HepG2 (cell line): ENCODE measurements around the gene CDH11. TPM values are rescaled to one million over a fixed set of nuclear protein-coding genes. Genes with fewer than 3 reads are reported as not detected.

Experiments used
- ATAC-seq: fragments of 200-7000 bp; cut with Tn5 transposase; 3 replicates; pipeline ENCODE4 v1.9.1; 2020; ENCODE audit warnings: mild to moderate bottlenecking, moderate library complexity
- BruUV-seq: library from RNA; stranded (reverse); fragments of 400-500 nt; replicated peaks from 2 replicates; lab custom pipeline; 2021; lab: Mats Ljungman, UMichigan
- CTCF ChIA-PET: fragments of 300-600 bp; formaldehyde crosslinking; extraction: SDS; loops from one replicate; lab custom pipeline; 2021; ENCODE audit warnings: low total read pairs, inconsistent platforms, low intra/inter-chr PET ratio; lab: Yijun Ruan, JAX
- POLR2A ChIA-PET: fragments of 350-600 bp; sonication (Branson Sonifier 250); formaldehyde crosslinking; loops from one replicate; lab custom pipeline; 2020; ENCODE audit warnings: antibody characterized with exemption, inconsistent platforms; lab: Yijun Ruan, JAX
- DNase-seq: peaks from one replicate; pipeline ENCODE4 v3.0.0-alpha.2; 2015; ENCODE audit warnings: low spot score
- FAIRE-seq: peaks from 3 replicates; lab custom pipeline; 2011; peaks lifted over from hg19 to GRCh38; lab: Jason Lieb, UNC
- H2AFZ ChIP-seq: one replicate; pipeline ENCODE4 v1.6.1; 2011; ENCODE audit warnings: low read length, inconsistent platforms
- H3K27ac ChIP-seq: fragments of 300-600 bp; 3 replicates; pipeline ENCODE4 v1.8.0; 2011; ENCODE audit warnings: mixed run types, mild to moderate bottlenecking, mixed read lengths, low read length, inconsistent platforms; ENCODE audit not compliant: insufficient read depth; ENCODE audit errors: extremely low read length
- H3K27me3 ChIP-seq, 2 experiments: fragments of 200-600 bp in 1 of 2; 2 replicates in 1 of 2; 3 replicates in 1 of 2; pipeline versions ENCODE4 v1.6.0 to v1.8.0; 2011; ENCODE audit warnings: low read length in 2 of 2, mild to moderate bottlenecking in 2 of 2, moderate library complexity in 2 of 2, inconsistent platforms in 1 of 2; ENCODE audit not compliant: insufficient read depth in 2 of 2, control insufficient read depth in 1 of 2
- H3K36me3 ChIP-seq, 2 experiments: fragments of 200-600 bp in 1 of 2; replicated peaks in 1 of 2; 2 replicates in 1 of 2; 3 replicates in 1 of 2; pipeline versions ENCODE4 v1.5.1 to v1.8.0; 2011; ENCODE audit warnings: low read length in 2 of 2, inconsistent platforms in 1 of 2; ENCODE audit not compliant: insufficient read depth in 2 of 2, control insufficient read depth in 1 of 2
- H3K4me1 ChIP-seq: 2 replicates; pipeline ENCODE4 v1.5.1; 2012; ENCODE audit warnings: low read length, inconsistent platforms; ENCODE audit not compliant: insufficient read depth
- H3K4me2 ChIP-seq: 2 replicates; pipeline ENCODE4 v1.6.0; 2011; ENCODE audit warnings: low read depth, low read length, inconsistent platforms
- H3K4me3 ChIP-seq, 3 experiments: fragments of 200-600 bp in 1 of 3; sonication (generic), shearing (Covaris generic) in 1 of 3; replicated peaks in 1 of 3; 2 replicates each; pipeline ENCODE4 v1.5.1; 2011 to 2016; ENCODE audit warnings: low read length in 3 of 3, inconsistent platforms in 2 of 3, low read depth in 2 of 3, mild to moderate bottlenecking in 2 of 3, control low read depth in 1 of 3, mixed read lengths in 1 of 3; ENCODE audit not compliant: insufficient read depth in 1 of 3
- H3K79me2 ChIP-seq: one replicate; pipeline ENCODE4 v1.6.1; 2011; ENCODE audit warnings: low read length, inconsistent platforms; ENCODE audit not compliant: insufficient read depth
- H3K9ac ChIP-seq: 2 replicates; pipeline ENCODE4 v1.6.0; 2011; ENCODE audit warnings: mild to moderate bottlenecking, low read depth, low read length, inconsistent platforms; ENCODE audit not compliant: insufficient read depth
- H3K9me3 ChIP-seq: 2 replicates; pipeline ENCODE4 v1.5.1; 2012; ENCODE audit warnings: mild to moderate bottlenecking, low read length
- H4K20me1 ChIP-seq: 2 replicates; pipeline ENCODE4 v1.6.0; 2011; ENCODE audit warnings: inconsistent platforms, mild to moderate bottlenecking, low read length, moderate library complexity; ENCODE audit not compliant: insufficient read depth
- CREB1 ChIP-seq, 2 experiments: fragments of 450-650 bp in 1 of 2; IDR thresholded peaks; 2 replicates each; pipeline ENCODE4 v1.6.1; 2016 to 2017; ENCODE audit warnings: control low read depth in 1 of 2, mild to moderate bottlenecking in 1 of 2, missing compliant biosample characterization in 1 of 2, missing genetic modification characterization in 1 of 2
- FOXP1 ChIP-seq, 2 experiments: fragments of 450-650 bp in 1 of 2; IDR thresholded peaks; 2 replicates each; pipeline ENCODE4 v1.6.1; 2017 to 2018; ENCODE audit warnings: antibody characterized with exemption in 1 of 2
- GLI4 ChIP-seq: sonication (generic); formaldehyde crosslinking; IDR thresholded peaks from 2 replicates; pipeline ENCODE4 v1.5.1; 2020; ENCODE audit warnings: missing genetic modification reagents, mild to moderate bottlenecking, moderate library complexity, borderline replicate concordance
- PAWR ChIP-seq: sonication (generic); formaldehyde crosslinking; IDR thresholded peaks from 2 replicates; pipeline ENCODE4 v1.4.0; 2020; ENCODE audit warnings: missing genetic modification reagents, mild to moderate bottlenecking, borderline replicate concordance
- PHB2 ChIP-seq: fragments of 450-650 bp; IDR thresholded peaks from 2 replicates; pipeline ENCODE4 v1.6.1; 2018; ENCODE audit not compliant: partially characterized antibody
- PHF5A ChIP-seq: IDR thresholded peaks from one replicate; pipeline ENCODE4 v1.6.1; 2018; ENCODE audit warnings: low read depth, missing genetic modification reagents; ENCODE audit not compliant: unreplicated experiment
- SMAD1 ChIP-seq: sonication (generic); formaldehyde crosslinking; IDR thresholded peaks from 2 replicates; pipeline ENCODE4 v1.4.0; 2020; ENCODE audit warnings: missing genetic modification reagents, low read depth, mild to moderate bottlenecking, borderline replicate concordance
- SOX6 ChIP-seq, 2 experiments: fragments of 450-650 bp in 1 of 2; sonication (generic) in 1 of 2; formaldehyde crosslinking in 1 of 2; IDR thresholded peaks; 2 replicates each; pipeline versions ENCODE4 v1.4.0 to v1.6.1; 2017 to 2020; ENCODE audit warnings: antibody characterized with exemption in 1 of 2, mild to moderate bottlenecking in 1 of 2, missing genetic modification reagents in 1 of 2
- TCF12 ChIP-seq, 2 experiments: fragments of 450-650 bp in 1 of 2; sonication (generic) in 1 of 2; formaldehyde crosslinking in 1 of 2; IDR thresholded peaks; 2 replicates each; pipeline versions ENCODE4 v1.6.1 to v1.8.0; 2017 to 2022; ENCODE audit warnings: antibody characterized with exemption in 1 of 2, mild to moderate bottlenecking in 1 of 2, missing genetic modification reagents in 1 of 2, moderate library complexity in 1 of 2
- ZFP36 ChIP-seq: fragments of 150-350 bp; IDR thresholded peaks from 2 replicates; pipeline ENCODE4 v1.6.1; 2018; ENCODE audit warnings: borderline replicate concordance, low read length, low read depth; ENCODE audit not compliant: partially characterized antibody
- ZFY ChIP-seq: sonication (generic); formaldehyde crosslinking; IDR thresholded peaks from 2 replicates; pipeline ENCODE4 v1.4.0; 2020; ENCODE audit warnings: missing genetic modification reagents
- WGBS: methylation state at CpG from one replicate; pipeline ENCODE4 v1.1.6; 2017; ENCODE audit warnings: low lambda C conversion rate; 5-methylcytosine and 5-hydroxymethylcytosine counted together
- in situ Hi-C: cut with HindIII; loops from 2 replicates; pipeline ENCODE4 v1.10.0; 2017; ENCODE audit warnings: low pct_unique_long_range_greater_than_20kb; ENCODE audit not compliant: extremely low pct_ligation_motif_present
- intact Hi-C: fragments of 100-400 bp; cut with micrococcal nuclease; formaldehyde crosslinking; loops from one replicate; pipeline ENCODE4 v1.10.0; 2022; ENCODE audit not compliant: unreplicated experiment
- polyA plus RNA-seq, 8 experiments: library from polyadenylated mRNA; depleted of rRNA in 3 of 8; stranded (reverse) in 7 of 8; unstranded in 1 of 8; fragments of >200 nt; fragmentation: Illumina TruSeq in 4 of 8; extraction: Trizol in 4 of 8; gene quantifications; 2 replicates each; pipeline versions ENCODE4 v1.2.1 to v1.2.3, GENCODE V29; 2011 to 2016; ENCODE audit warnings: low read depth in 4 of 8, missing spikeins in 1 of 8, mixed read lengths in 1 of 8; ENCODE audit not compliant: insufficient read depth in 1 of 8
- total RNA-seq, 5 experiments: library from RNA; depleted of rRNA; stranded (reverse); fragments of >200 nt; fragmentation: Illumina TruSeq; extraction: Trizol; gene quantifications; 2 replicates each; pipeline ENCODE4 v1.2.3, GENCODE V29; 2016; ENCODE audit warnings: low read depth in 1 of 5
- TF ChIP-seq, protein P1 (sequence below): sonication (generic); formaldehyde crosslinking; IDR thresholded peaks from 2 replicates; pipeline ENCODE4 v1.4.0; 2020; ENCODE audit warnings: missing genetic modification reagents
- TF ChIP-seq, protein P2 (sequence below): sonication (generic); formaldehyde crosslinking; IDR thresholded peaks from 2 replicates; pipeline ENCODE4 v1.8.0; 2022; ENCODE audit warnings: mild to moderate bottlenecking, missing genetic modification reagents

Gene CDH11
- total and polyA plus RNA-seq, 2 of the 13 experiments (the other 11 are each of a cell fraction or from before 2014, with no cell fraction given): not detected

DNA sequence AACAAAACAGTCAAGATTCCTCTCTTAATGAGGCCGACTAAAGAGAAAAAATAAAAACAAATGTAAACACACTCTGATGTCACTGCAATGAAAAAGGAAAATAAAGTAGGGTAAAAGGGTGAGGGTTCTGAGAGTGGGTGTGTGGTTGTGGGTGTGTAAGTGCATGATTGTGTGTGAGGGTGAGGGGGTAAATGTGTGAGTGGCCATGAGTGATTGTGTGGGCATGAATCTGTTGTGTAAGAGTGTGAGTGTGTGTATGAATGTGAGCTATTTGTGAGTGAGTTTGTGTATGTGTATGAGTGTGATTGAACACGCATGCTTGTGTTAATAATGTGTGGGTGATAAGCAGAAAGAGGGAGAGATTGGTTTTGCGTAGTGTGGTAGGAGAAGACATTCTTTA, 132.8 kb downstream of the CDH11 start:
- intact Hi-C loops: no loop called here
- 9% methylated on average over 3 of the region's 3 CpGs for WGBS
- no peaks in the 10 kb centered on the region for H3K4me1 ChIP-seq
- in situ Hi-C loops: no loop called here
- CTCF ChIA-PET: no interaction called here
- no peak overlapping the region for H3K4me3 ChIP-seq
- no peak for ATAC-seq
- no peak overlapping the region for H3K27ac ChIP-seq
- peaks cover 3% of the 10 kb centered on the region; the same call in 1 of the 2 replicates for H3K9me3 ChIP-seq
- POLR2A ChIA-PET: no interaction called here
- H2AFZ ChIP-seq: no peak overlapping the region
- H3K79me2 ChIP-seq: no peaks in the 10 kb centered on the region
- BruUV-seq: no TSS peak
- H3K4me2 ChIP-seq: no peak overlapping the region
- TF ChIP-seq, protein P1, sequence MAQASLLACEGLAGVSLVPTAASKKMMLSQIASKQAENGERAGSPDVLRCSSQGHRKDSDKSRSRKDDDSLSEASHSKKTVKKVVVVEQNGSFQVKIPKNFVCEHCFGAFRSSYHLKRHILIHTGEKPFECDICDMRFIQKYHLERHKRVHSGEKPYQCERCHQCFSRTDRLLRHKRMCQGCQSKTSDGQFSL (CRISPR knock-in tag): no peak
- TF ChIP-seq SMAD1 (no peak), PHF5A (CRISPR knock-in tag) (no peak), ZFY (CRISPR knock-in tag) (no peak), GLI4 (CRISPR knock-in tag) (no peak), ZFP36 (no peak), PHB2 (peak; percentile 62), FOXP1 (IDR thresholded peaks at IDR 0.05) (0 out of 2 replicates have a peak, but pooled peaks have one; percentile 21), FOXP1 (CRISPR knock-in tag; IDR thresholded peaks at IDR 0.05) (no peak), SOX6 (IDR thresholded peaks at IDR 0.05) (0 out of 2 replicates have a peak, but pooled peaks have one; percentile 75), SOX6 (CRISPR knock-in tag; IDR thresholded peaks at IDR 0.05) (no peak), PAWR (CRISPR knock-in tag) (no peak), CREB1 (IDR thresholded peaks at IDR 0.05) (peak; percentile 17; the same call in 1 of the 2 replicates), CREB1 (CRISPR knock-in tag; IDR thresholded peaks at IDR 0.05) (no peak), TCF12 (IDR thresholded peaks at IDR 0.05) (no peak), TCF12 (CRISPR knock-in tag; IDR thresholded peaks at IDR 0.05) (no peak)
- TF ChIP-seq, protein P2, sequence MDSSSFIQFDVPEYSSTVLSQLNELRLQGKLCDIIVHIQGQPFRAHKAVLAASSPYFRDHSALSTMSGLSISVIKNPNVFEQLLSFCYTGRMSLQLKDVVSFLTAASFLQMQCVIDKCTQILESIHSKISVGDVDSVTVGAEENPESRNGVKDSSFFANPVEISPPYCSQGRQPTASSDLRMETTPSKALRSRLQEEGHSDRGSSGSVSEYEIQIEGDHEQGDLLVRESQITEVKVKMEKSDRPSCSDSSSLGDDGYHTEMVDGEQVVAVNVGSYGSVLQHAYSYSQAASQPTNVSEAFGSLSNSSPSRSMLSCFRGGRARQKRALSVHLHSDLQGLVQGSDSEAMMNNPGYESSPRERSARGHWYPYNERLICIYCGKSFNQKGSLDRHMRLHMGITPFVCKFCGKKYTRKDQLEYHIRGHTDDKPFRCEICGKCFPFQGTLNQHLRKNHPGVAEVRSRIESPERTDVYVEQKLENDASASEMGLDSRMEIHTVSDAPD (CRISPR knock-in tag): no peak
- DNase-seq: no peak
- no peak overlapping the region for H3K9ac ChIP-seq
- FAIRE-seq: no peak
- no peaks in the 10 kb centered on the region for H3K36me3 ChIP-seq
- no peaks in the 10 kb centered on the region for H4K20me1 ChIP-seq
- no peaks in the 10 kb centered on the region for H3K27me3 ChIP-seq
